ENCODE data around the gene ARHGAP6. TPM values are rescaled to one million over a fixed set of nuclear protein-coding genes. Genes with fewer than 3 reads are reported as not detected.

The ARHGAP6 gene
- total RNA-seq, 1 donor from 2014 or later: 1.2 TPM

GRCh38 chrX:11135564-11136185 lies 530.0 kb downstream of the ARHGAP6 start:
- no peaks in the 10 kb centered on the region for H3K9me3 ChIP-seq (ENCODE audit: low read depth)
- peaks cover 3% of the 10 kb centered on the region for H3K9me3 Mint-ChIP-seq
- H2AFZ ChIP-seq (replicated peaks): no peak overlapping the region
- H3K4me3 ChIP-seq: no peak overlapping the region
- H3K4me3 Mint-ChIP-seq: no peak overlapping the region
- H4K20me1 ChIP-seq (ENCODE audit: low read depth): no peaks in the 10 kb centered on the region
- H3K79me2 ChIP-seq (ENCODE audit: low read depth): no peaks in the 10 kb centered on the region
- no peak for DNase-seq (ENCODE audit: low spot score)
- no peak overlapping the region for H3K27ac ChIP-seq
- no peaks in the 10 kb centered on the region for H3K4me1 Mint-ChIP-seq
- no peaks in the 10 kb centered on the region for H3F3A ChIP-seq (ENCODE audit: low read depth)
- TF ChIP-seq EZH2 (IDR thresholded peaks at IDR 0.05) (no peak), EZH2phosphoT487 (IDR thresholded peaks at IDR 0.05) (no peak)
- TF ChIP-seq, protein P1, sequence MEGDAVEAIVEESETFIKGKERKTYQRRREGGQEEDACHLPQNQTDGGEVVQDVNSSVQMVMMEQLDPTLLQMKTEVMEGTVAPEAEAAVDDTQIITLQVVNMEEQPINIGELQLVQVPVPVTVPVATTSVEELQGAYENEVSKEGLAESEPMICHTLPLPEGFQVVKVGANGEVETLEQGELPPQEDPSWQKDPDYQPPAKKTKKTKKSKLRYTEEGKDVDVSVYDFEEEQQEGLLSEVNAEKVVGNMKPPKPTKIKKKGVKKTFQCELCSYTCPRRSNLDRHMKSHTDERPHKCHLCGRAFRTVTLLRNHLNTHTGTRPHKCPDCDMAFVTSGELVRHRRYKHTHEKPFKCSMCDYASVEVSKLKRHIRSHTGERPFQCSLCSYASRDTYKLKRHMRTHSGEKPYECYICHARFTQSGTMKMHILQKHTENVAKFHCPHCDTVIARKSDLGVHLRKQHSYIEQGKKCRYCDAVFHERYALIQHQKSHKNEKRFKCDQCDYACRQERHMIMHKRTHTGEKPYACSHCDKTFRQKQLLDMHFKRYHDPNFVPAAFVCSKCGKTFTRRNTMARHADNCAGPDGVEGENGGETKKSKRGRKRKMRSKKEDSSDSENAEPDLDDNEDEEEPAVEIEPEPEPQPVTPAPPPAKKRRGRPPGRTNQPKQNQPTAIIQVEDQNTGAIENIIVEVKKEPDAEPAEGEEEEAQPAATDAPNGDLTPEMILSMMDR (IDR thresholded peaks at IDR 0.05): no peak
- H3K27ac Mint-ChIP-seq: no peak overlapping the region
- H3K27me3 Mint-ChIP-seq (ENCODE audit: insufficient read depth, low read depth): no peaks in the 10 kb centered on the region
- no peak overlapping the region for H3K4me2 ChIP-seq
- H3K4me1 ChIP-seq: no peaks in the 10 kb centered on the region
- no peaks in the 10 kb centered on the region for H3K36me3 ChIP-seq
- no peaks in the 10 kb centered on the region for H3K27me3 ChIP-seq
- no peaks in the 10 kb centered on the region for H3K36me3 Mint-ChIP-seq
- no peak overlapping the region for H3K9ac ChIP-seq

- no peak overlapping the region for H3K9ac ChIP-seq
- H4K20me1 ChIP-seq (ENCODE audit: low read depth): no peaks in the 10 kb centered on the region
- no peak overlapping the region for H3K4me3 Mint-ChIP-seq
- no peak overlapping the region for H3K27ac Mint-ChIP-seq
- peaks cover 5% of the 10 kb centered on the region for H3K4me1 Mint-ChIP-seq
- H3K27me3 ChIP-seq: no peaks in the 10 kb centered on the region
- peaks cover 3% of the 10 kb centered on the region for H3K27me3 Mint-ChIP-seq (ENCODE audit: insufficient read depth, low read depth)
- H3K4me2 ChIP-seq: no peak overlapping the region
- H3K4me3 ChIP-seq: no peak overlapping the region
- H3K79me2 ChIP-seq (ENCODE audit: low read depth): no peaks in the 10 kb centered on the region
- H3K9me3 ChIP-seq (ENCODE audit: low read depth): peaks cover 4% of the 10 kb centered on the region
- no peak for DNase-seq (ENCODE audit: low spot score)
- no peak overlapping the region for H3K27ac ChIP-seq
- no peak overlapping the region for H2AFZ ChIP-seq (replicated peaks)
- peaks cover 11% of the 10 kb centered on the region for H3K9me3 Mint-ChIP-seq
- H3F3A ChIP-seq (ENCODE audit: low read depth): no peaks in the 10 kb centered on the region
- H3K4me1 ChIP-seq: peaks cover 11% of the 10 kb centered on the region
- TF ChIP-seq, protein P1 (IDR thresholded peaks at IDR 0.05): no peak
- no peak for TF ChIP-seq EZH2phosphoT487 (IDR thresholded peaks at IDR 0.05)
- TF ChIP-seq EZH2 (IDR thresholded peaks at IDR 0.05): no peak
- H3K36me3 ChIP-seq: no peaks in the 10 kb centered on the region
- H3K36me3 Mint-ChIP-seq: no peaks in the 10 kb centered on the region
Measured at GRCh38 chrX:11131146-11131545, 534.6 kb downstream of the ARHGAP6 start.

DNA sequence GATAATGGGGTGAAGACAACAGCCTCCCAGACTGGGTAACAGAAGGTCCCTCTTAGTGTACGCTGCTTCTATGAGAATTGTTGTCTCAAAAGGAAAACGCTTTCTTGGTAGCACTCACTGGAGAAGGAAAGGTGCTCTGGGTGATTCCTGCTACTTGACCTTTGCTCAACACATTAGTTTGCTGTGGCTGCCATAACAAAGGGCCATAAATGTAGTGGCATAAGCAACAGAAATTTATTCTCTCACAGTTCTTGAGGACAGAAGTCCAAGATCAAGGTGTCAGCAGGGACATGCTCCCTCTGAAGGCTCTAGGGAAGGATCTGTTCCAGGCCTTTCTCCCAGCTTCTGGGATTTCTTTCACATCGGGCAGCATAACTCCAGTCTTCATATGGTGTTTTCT lies 535.6 kb downstream of the ARHGAP6 start:
- peaks cover 4% of the 10 kb centered on the region for H3K9me3 ChIP-seq (ENCODE audit: low read depth)
- H3K4me1 ChIP-seq: peaks cover 11% of the 10 kb centered on the region
- no peak overlapping the region for H3K4me3 Mint-ChIP-seq
- H3K4me2 ChIP-seq: no peak overlapping the region
- H3K9ac ChIP-seq: no peak overlapping the region
- H3K36me3 Mint-ChIP-seq: no peaks in the 10 kb centered on the region
- no peaks in the 10 kb centered on the region for H3K36me3 ChIP-seq
- peaks cover 5% of the 10 kb centered on the region for H3K4me1 Mint-ChIP-seq
- H3F3A ChIP-seq (ENCODE audit: low read depth): no peaks in the 10 kb centered on the region
- peaks cover 11% of the 10 kb centered on the region for H3K9me3 Mint-ChIP-seq
- DNase-seq (ENCODE audit: low spot score): no peak
- peaks cover 5% of the 10 kb centered on the region for H3K27me3 Mint-ChIP-seq (ENCODE audit: insufficient read depth, low read depth)
- no peak overlapping the region for H3K4me3 ChIP-seq
- no peak overlapping the region for H2AFZ ChIP-seq (replicated peaks)
- no peak for TF ChIP-seq EZH2 (IDR thresholded peaks at IDR 0.05)
- TF ChIP-seq, protein P1 (IDR thresholded peaks at IDR 0.05): no peak
- TF ChIP-seq EZH2phosphoT487 (IDR thresholded peaks at IDR 0.05): no peak
- H3K79me2 ChIP-seq (ENCODE audit: low read depth): no peaks in the 10 kb centered on the region
- no peaks in the 10 kb centered on the region for H4K20me1 ChIP-seq (ENCODE audit: low read depth)
- no peak overlapping the region for H3K27ac ChIP-seq
- no peak overlapping the region for H3K27ac Mint-ChIP-seq
- H3K27me3 ChIP-seq: no peaks in the 10 kb centered on the region

Data from neural progenitor cell (in vitro differentiated cells).